Keratinocyte (primary cell): ENCODE results near the gene NUP54. TPM values are rescaled to one million over a fixed set of nuclear protein-coding genes. Genes with fewer than 3 reads are reported as not detected.

Source experiments
- DNase-seq: peaks from one replicate; pipeline ENCODE4 v3.0.0-alpha.2; 2011; ENCODE audit warnings: low read depth, missing footprints, low spot score
- FAIRE-seq: peaks from 2 replicates; lab custom pipeline; 2011; peaks lifted over from hg19 to GRCh38; lab: Jason Lieb, UNC
- H2AFZ ChIP-seq: 2 replicates; pipeline ENCODE4 v1.6.0; 2012; ENCODE audit warnings: low read length, control low read depth, inconsistent platforms; ENCODE audit not compliant: control insufficient read depth
- H3K27ac ChIP-seq: 2 replicates; pipeline ENCODE4 v1.5.1; 2011; ENCODE audit warnings: low read length; ENCODE audit not compliant: control insufficient read depth, insufficient read depth
- H3K27me3 ChIP-seq: 3 replicates; pipeline ENCODE4 v1.6.0; 2011; ENCODE audit warnings: low read length; ENCODE audit not compliant: control insufficient read depth, insufficient read depth; ENCODE audit errors: extremely low read depth
- H3K36me3 ChIP-seq, 2 experiments: 2 replicates in 1 of 2; 3 replicates in 1 of 2; pipeline ENCODE4 v1.5.1; 2011; ENCODE audit warnings: low read length in 2 of 2, mild to moderate bottlenecking in 1 of 2; ENCODE audit not compliant: control insufficient read depth in 2 of 2, insufficient read depth in 2 of 2; ENCODE audit errors: extremely low read depth in 1 of 2
- H3K4me1 ChIP-seq: 3 replicates; pipeline ENCODE4 v1.5.1; 2011; ENCODE audit warnings: low read length; ENCODE audit not compliant: control insufficient read depth, insufficient read depth; ENCODE audit errors: extremely low read depth
- H3K4me2 ChIP-seq: 3 replicates; pipeline ENCODE4 v1.6.0; 2011; ENCODE audit warnings: low read depth, low read length; ENCODE audit not compliant: control insufficient read depth, insufficient read depth; ENCODE audit errors: extremely low read depth
- H3K4me3 ChIP-seq, 3 experiments: fragments of 200-600 bp in 1 of 3; sonication (generic) in 1 of 3; 2 replicates in 2 of 3; 3 replicates in 1 of 3; pipeline ENCODE4 v1.5.1; 2011 to 2016; ENCODE audit warnings: low read length in 3 of 3, mild to moderate bottlenecking in 3 of 3, control low read depth in 2 of 3, inconsistent platforms in 1 of 3, low read depth in 1 of 3, mixed read lengths in 1 of 3, mixed run types in 1 of 3, moderate library complexity in 1 of 3; ENCODE audit not compliant: control insufficient read depth in 2 of 3, insufficient read depth in 2 of 3; ENCODE audit errors: extremely low read depth in 1 of 3
- H3K79me2 ChIP-seq: 2 replicates; pipeline ENCODE4 v1.6.0; 2012; ENCODE audit warnings: low read length; ENCODE audit not compliant: control insufficient read depth, insufficient read depth
- H3K9ac ChIP-seq: 3 replicates; pipeline ENCODE4 v1.6.0; 2011; ENCODE audit warnings: low read length; ENCODE audit not compliant: control insufficient read depth, insufficient read depth; ENCODE audit errors: extremely low read depth
- H3K9me1 ChIP-seq: 3 replicates; pipeline ENCODE4 v1.6.0; 2011; ENCODE audit warnings: low read length; ENCODE audit not compliant: control insufficient read depth, insufficient read depth; ENCODE audit errors: extremely low read depth
- H3K9me3 ChIP-seq: 2 replicates; pipeline ENCODE4 v1.5.1; 2012; ENCODE audit warnings: low read depth, low read length; ENCODE audit not compliant: control insufficient read depth
- H4K20me1 ChIP-seq: 3 replicates; pipeline ENCODE4 v1.6.0; 2011; ENCODE audit warnings: low read length; ENCODE audit not compliant: control insufficient read depth, insufficient read depth; ENCODE audit errors: extremely low read depth
- EZH2 ChIP-seq: IDR thresholded peaks from one replicate; pipeline ENCODE4 v1.6.1; 2012; ENCODE audit warnings: inconsistent platforms, mild to moderate bottlenecking, low read length, moderate library complexity
- dilution Hi-C: fragments of 300-500 bp; cut with MboI; formaldehyde crosslinking; loops from one replicate; pipeline ENCODE4 v1.7.0; 2020; ENCODE audit warnings: low sequenced_read_pairs; ENCODE audit not compliant: extremely low pct_ligation_motif_present
- polyA plus RNA-seq, 5 experiments: library from polyadenylated mRNA; depleted of rRNA in 3 of 5; stranded (reverse) in 3 of 5; stranded (forward) in 1 of 5; unstranded in 1 of 5; fragments of >200 nt; gene quantifications; 1 replicate in 1 of 5; 2 replicates in 3 of 5; 3 replicates in 1 of 5; pipeline versions ENCODE4 v1.2.1 to v1.2.3, GENCODE V29; 2011 to 2012; ENCODE audit warnings: missing spikeins in 2 of 5, low read depth in 1 of 5, low replicate concordance in 1 of 5
- TF ChIP-seq, protein P1 (sequence below), 3 experiments: IDR thresholded peaks in 1 of 3; conservative IDR thresholded peaks in 1 of 3; optimal IDR thresholded peaks in 1 of 3; 2 replicates in 2 of 3; 3 replicates in 1 of 3; pipeline versions ENCODE3 to v1.5.1; 2011; ENCODE audit warnings: low read length in 3 of 3, mild to moderate bottlenecking in 3 of 3, moderate library complexity in 2 of 3, control low read depth in 1 of 3, inconsistent platforms in 1 of 3; ENCODE audit not compliant: insufficient read depth in 2 of 3; ENCODE audit errors: extremely low read depth in 1 of 3

The NUP54 gene
- polyA plus RNA-seq, 1 donor (not counting 4 experiments of a cell fraction or from before 2014, with no cell fraction given), result 59.2 TPM

DNA sequence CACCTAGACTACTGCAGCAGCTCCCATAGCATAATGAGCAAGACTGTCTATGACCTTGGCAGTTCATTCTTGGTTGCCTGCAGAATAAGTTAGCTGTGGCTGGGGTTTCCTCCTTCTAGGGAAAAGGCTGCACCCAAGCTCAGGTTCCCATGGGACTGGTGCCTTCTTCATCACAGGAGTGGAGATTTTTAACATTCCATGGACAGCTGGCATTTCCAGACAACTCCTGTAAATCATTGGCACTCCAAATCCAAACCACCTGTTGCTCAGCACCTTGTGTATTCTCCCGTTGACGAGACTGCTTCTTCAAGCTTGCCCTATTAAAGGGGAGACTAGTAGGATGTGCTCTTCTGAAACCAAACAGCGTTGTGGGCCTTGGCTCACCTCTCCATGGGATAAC is 7.8 kb upstream of the NUP54 start:
- no peak for FAIRE-seq
- H3K4me1 ChIP-seq, result peaks cover 5% of the 10 kb centered on the region
- DNase-seq, result no peak
- no peak overlapping the region for H3K4me3 ChIP-seq
- H3K4me2 ChIP-seq, result no peak overlapping the region
- no peaks in the 10 kb centered on the region for H3K79me2 ChIP-seq
- dilution Hi-C loops, result no loop called here
- no peak overlapping the region for H3K9ac ChIP-seq
- TF ChIP-seq, protein P1, sequence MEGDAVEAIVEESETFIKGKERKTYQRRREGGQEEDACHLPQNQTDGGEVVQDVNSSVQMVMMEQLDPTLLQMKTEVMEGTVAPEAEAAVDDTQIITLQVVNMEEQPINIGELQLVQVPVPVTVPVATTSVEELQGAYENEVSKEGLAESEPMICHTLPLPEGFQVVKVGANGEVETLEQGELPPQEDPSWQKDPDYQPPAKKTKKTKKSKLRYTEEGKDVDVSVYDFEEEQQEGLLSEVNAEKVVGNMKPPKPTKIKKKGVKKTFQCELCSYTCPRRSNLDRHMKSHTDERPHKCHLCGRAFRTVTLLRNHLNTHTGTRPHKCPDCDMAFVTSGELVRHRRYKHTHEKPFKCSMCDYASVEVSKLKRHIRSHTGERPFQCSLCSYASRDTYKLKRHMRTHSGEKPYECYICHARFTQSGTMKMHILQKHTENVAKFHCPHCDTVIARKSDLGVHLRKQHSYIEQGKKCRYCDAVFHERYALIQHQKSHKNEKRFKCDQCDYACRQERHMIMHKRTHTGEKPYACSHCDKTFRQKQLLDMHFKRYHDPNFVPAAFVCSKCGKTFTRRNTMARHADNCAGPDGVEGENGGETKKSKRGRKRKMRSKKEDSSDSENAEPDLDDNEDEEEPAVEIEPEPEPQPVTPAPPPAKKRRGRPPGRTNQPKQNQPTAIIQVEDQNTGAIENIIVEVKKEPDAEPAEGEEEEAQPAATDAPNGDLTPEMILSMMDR (optimal IDR thresholded peaks at IDR 0.05 in 1 of 3, IDR thresholded peaks at IDR 0.05 in 1 of 3, conservative IDR thresholded peaks at IDR 0.05 in 1 of 3; ENCODE audit: extremely low read depth in 1 of 3, insufficient read depth in 2 of 3, low read length in 3 of 3), result no peak
- no peak for TF ChIP-seq EZH2
- no peak overlapping the region for H3K27ac ChIP-seq
- no peaks in the 10 kb centered on the region for H4K20me1 ChIP-seq
- no peaks in the 10 kb centered on the region for H3K9me3 ChIP-seq
- H3K27me3 ChIP-seq, result no peaks in the 10 kb centered on the region
- H3K9me1 ChIP-seq, result no peaks in the 10 kb centered on the region
- no peak overlapping the region for H2AFZ ChIP-seq
- peaks cover 0 to 4% of the 10 kb centered on the region in 2 experiments for H3K36me3 ChIP-seq

DNA sequence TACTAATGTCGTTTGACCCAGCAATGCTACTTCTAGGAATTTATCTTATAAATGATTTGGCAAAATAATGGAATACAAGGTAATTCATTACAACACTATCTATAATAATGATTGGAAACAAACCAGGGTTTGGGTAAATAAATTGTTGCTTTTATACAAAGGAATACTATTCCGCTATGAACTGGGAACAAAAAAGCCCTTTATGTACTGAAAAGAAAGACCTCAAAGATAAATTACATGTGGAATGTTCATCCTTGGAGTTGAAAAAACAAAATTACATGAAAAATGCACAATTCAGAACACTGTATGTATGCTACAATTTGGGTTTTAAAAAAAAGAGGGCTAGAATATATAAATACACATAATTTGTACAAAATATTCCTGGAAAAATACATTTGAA is 5.2 kb upstream of the NUP54 start:
- DNase-seq (no peak), FAIRE-seq (no peak)
- dilution Hi-C loops, result no loop called here
- no peak overlapping the region for H2AFZ ChIP-seq
- no peaks in the 10 kb centered on the region for H3K27me3 ChIP-seq
- H3K27ac ChIP-seq, result no peak overlapping the region
- no peaks in the 10 kb centered on the region for H3K36me3 ChIP-seq
- peaks cover 8% of the 10 kb centered on the region for H3K79me2 ChIP-seq
- H3K4me3 ChIP-seq, result no peak overlapping the region
- peaks cover 12% of the 10 kb centered on the region for H3K4me1 ChIP-seq
- TF ChIP-seq, protein P1 (optimal IDR thresholded peaks at IDR 0.05 in 1 of 3, IDR thresholded peaks at IDR 0.05 in 1 of 3, conservative IDR thresholded peaks at IDR 0.05 in 1 of 3; ENCODE audit: extremely low read depth in 1 of 3, insufficient read depth in 2 of 3, low read length in 3 of 3), result no peak
- no peak for TF ChIP-seq EZH2
- H3K4me2 ChIP-seq, result no peak overlapping the region
- no peak overlapping the region for H3K9ac ChIP-seq
- H3K9me1 ChIP-seq, result no peaks in the 10 kb centered on the region
- no peaks in the 10 kb centered on the region for H3K9me3 ChIP-seq
- H4K20me1 ChIP-seq, result no peaks in the 10 kb centered on the region
